Activated T-cell treated with anti-CD3 and anti-CD28 coated beads, Interleukin-2, amount 50 U/mL, for 72 hours (primary cell): ENCODE results near the gene TSPAN18. TPM values are rescaled to one million over a fixed set of nuclear protein-coding genes. Genes with fewer than 3 reads are reported as not detected.

Source experiments
- ATAC-seq, 2 donors: fragments of 150-1000 bp; cut with Tn5 transposase; replicated peaks in 1 of 2; 2 replicates each; pipeline ENCODE4 v1.10.0; 2021; ENCODE audit warnings: moderate library complexity in 2 of 2, mild to moderate bottlenecking in 1 of 2
- DNase-seq, 2 donors: peaks; one replicate each; pipeline ENCODE4 v3.0.0; 2021 to 2022; ENCODE audit warnings: mixed read lengths in 1 of 2
- H3K27ac Mint-ChIP-seq: one replicate; pipeline ENCODE4 v1.8.0; 2022; ENCODE audit warnings: mild to moderate bottlenecking, moderate library complexity, mixed read lengths
- H3K27me3 Mint-ChIP-seq: one replicate; pipeline ENCODE4 v1.8.0; 2022; ENCODE audit warnings: low read depth, mixed read lengths
- H3K36me3 Mint-ChIP-seq, 2 donors: one replicate each; pipeline ENCODE4 v1.8.0; 2022; ENCODE audit warnings: mixed read lengths in 2 of 2, mild to moderate bottlenecking in 1 of 2; ENCODE audit not compliant: insufficient read depth in 2 of 2
- H3K4me1 Mint-ChIP-seq: one replicate; pipeline ENCODE4 v1.8.0; 2022; ENCODE audit warnings: low read depth, mixed read lengths
- H3K4me3 Mint-ChIP-seq, 2 donors: one replicate each; pipeline ENCODE4 v1.8.0; 2022; ENCODE audit warnings: mild to moderate bottlenecking in 2 of 2, mixed read lengths in 2 of 2, moderate library complexity in 2 of 2
- H3K9me3 Mint-ChIP-seq, 2 donors: one replicate each; pipeline ENCODE4 v1.8.0; 2022; ENCODE audit warnings: mixed read lengths in 2 of 2
- total RNA-seq, 2 donors: library from RNA; stranded (reverse); gene quantifications; one replicate each; pipeline ENCODE4 v1.2.3, GENCODE V29; 2022

Gene TSPAN18
- total RNA-seq, 2 donors from 2014 or later, result 1.3 to 1.8 TPM

GRCh38 chr11:44840085-44840478, 113.3 kb downstream of the TSPAN18 start:
- DNase-seq, result no peak
- Mint-ChIP-seq H3K36me3 (peaks cover 9 to 10% of the 10 kb centered on the region in 2 donors), H3K4me1 (no peaks in the 10 kb centered on the region), H3K9me3 (peaks cover 2 to 9% of the 10 kb centered on the region in 2 donors), H3K27ac (no peak overlapping the region), H3K27me3 (no peaks in the 10 kb centered on the region), H3K4me3 (no peak overlapping the region)
- ATAC-seq, result no peak

GRCh38 chr11:44840521-44841251, 113.9 kb downstream of the TSPAN18 start:
- no peak for DNase-seq
- ATAC-seq, result no peak
- Mint-ChIP-seq H3K9me3 (peaks cover 2 to 11% of the 10 kb centered on the region in 2 donors), H3K27ac (no peak overlapping the region), H3K27me3 (no peaks in the 10 kb centered on the region), H3K4me1 (no peaks in the 10 kb centered on the region), H3K36me3 (peaks cover 12 to 13% of the 10 kb centered on the region in 2 donors), H3K4me3 (no peak overlapping the region)

GRCh38 chr11:44842220-44842619, 115.5 kb downstream of the TSPAN18 start:
- Mint-ChIP-seq H3K36me3 (peaks cover 14 to 19% of the 10 kb centered on the region in 2 donors), H3K27ac (no peak overlapping the region), H3K4me3 (no peak overlapping the region), H3K27me3 (no peaks in the 10 kb centered on the region), H3K9me3 (peaks cover 2 to 14% of the 10 kb centered on the region in 2 donors), H3K4me1 (no peaks in the 10 kb centered on the region)
- DNase-seq, result no peak
- no peak for ATAC-seq

GRCh38 chr11:44846852-44847251, 120.1 kb downstream of the TSPAN18 start:
- Mint-ChIP-seq H3K4me3 (no peak overlapping the region), H3K27me3 (peaks cover 7% of the 10 kb centered on the region), H3K4me1 (no peaks in the 10 kb centered on the region), H3K9me3 (peaks cover 2 to 14% of the 10 kb centered on the region in 2 donors), H3K27ac (no peak overlapping the region), H3K36me3 (peaks cover 13 to 17% of the 10 kb centered on the region in 2 donors)
- ATAC-seq, result no peak
- no peak for DNase-seq

- no peaks in the 10 kb centered on the region for H3K4me1 Mint-ChIP-seq
- peaks cover 2 to 13% of the 10 kb centered on the region in 2 donors for H3K9me3 Mint-ChIP-seq
- H3K36me3 Mint-ChIP-seq, result peaks cover 13 to 17% of the 10 kb centered on the region in 2 donors
- ATAC-seq (no peak), DNase-seq (no peak)
- no peak overlapping the region for H3K4me3 Mint-ChIP-seq
- H3K27ac Mint-ChIP-seq, result no peak overlapping the region
- H3K27me3 Mint-ChIP-seq, result peaks cover 11% of the 10 kb centered on the region
Measured at GRCh38 chr11:44847316-44847715, 120.6 kb downstream of the TSPAN18 start.

GRCh38 chr11:44848203-44848962, 121.6 kb downstream of the TSPAN18 start:
- Mint-ChIP-seq H3K27me3 (peaks cover 21% of the 10 kb centered on the region), H3K36me3 (peaks cover 11 to 14% of the 10 kb centered on the region in 2 donors), H3K4me3 (no peak overlapping the region), H3K27ac (no peak overlapping the region), H3K9me3 (peaks cover 2 to 7% of the 10 kb centered on the region in 2 donors), H3K4me1 (no peaks in the 10 kb centered on the region)
- ATAC-seq (no peak), DNase-seq (no peak)

GRCh38 chr11:44848963-44849350, 122.2 kb downstream of the TSPAN18 start:
- DNase-seq (no peak), ATAC-seq (no peak)
- Mint-ChIP-seq H3K27ac (no peak overlapping the region), H3K27me3 (peaks cover 24% of the 10 kb centered on the region), H3K36me3 (peaks cover 11 to 14% of the 10 kb centered on the region in 2 donors), H3K9me3 (peaks cover 0 to 5% of the 10 kb centered on the region in 2 donors), H3K4me1 (no peaks in the 10 kb centered on the region), H3K4me3 (no peak overlapping the region)

GRCh38 chr11:44849424-44849823, 122.7 kb downstream of the TSPAN18 start:
- DNase-seq, result no peak
- peaks cover 0 to 5% of the 10 kb centered on the region in 2 donors for H3K9me3 Mint-ChIP-seq
- H3K36me3 Mint-ChIP-seq, result peaks cover 9 to 14% of the 10 kb centered on the region in 2 donors
- no peak overlapping the region for H3K4me3 Mint-ChIP-seq
- no peak for ATAC-seq
- H3K27ac Mint-ChIP-seq, result no peak overlapping the region
- H3K4me1 Mint-ChIP-seq, result no peaks in the 10 kb centered on the region
- peaks cover 24% of the 10 kb centered on the region for H3K27me3 Mint-ChIP-seq

- DNase-seq (no peak), ATAC-seq (no peak)
- peaks cover 0 to 5% of the 10 kb centered on the region in 2 donors for H3K9me3 Mint-ChIP-seq
- no peak overlapping the region for H3K27ac Mint-ChIP-seq
- H3K4me3 Mint-ChIP-seq, result no peak overlapping the region
- H3K4me1 Mint-ChIP-seq, result peaks cover 4% of the 10 kb centered on the region
- H3K27me3 Mint-ChIP-seq, result peaks cover 24% of the 10 kb centered on the region
- H3K36me3 Mint-ChIP-seq, result peaks cover 9 to 11% of the 10 kb centered on the region in 2 donors
Measured at GRCh38 chr11:44849922-44850321, 123.2 kb downstream of the TSPAN18 start.

- H3K4me1 Mint-ChIP-seq, result peaks cover 20% of the 10 kb centered on the region
- peaks cover 29% of the 10 kb centered on the region for H3K27me3 Mint-ChIP-seq
- no peak for ATAC-seq
- H3K4me3 Mint-ChIP-seq, result no peak overlapping the region
- no peak for DNase-seq
- H3K27ac Mint-ChIP-seq, result no peak overlapping the region
- H3K9me3 Mint-ChIP-seq, result peaks cover 0 to 3% of the 10 kb centered on the region in 2 donors
- H3K36me3 Mint-ChIP-seq, result peaks cover 3 to 5% of the 10 kb centered on the region in 2 donors
Measured at GRCh38 chr11:44851496-44851895, 124.7 kb downstream of the TSPAN18 start.

- Mint-ChIP-seq H3K4me1 (peaks cover 20% of the 10 kb centered on the region), H3K9me3 (no peaks in the 10 kb centered on the region), H3K27me3 (peaks cover 37% of the 10 kb centered on the region), H3K4me3 (no peak overlapping the region), H3K36me3 (peaks cover 0 to 1% of the 10 kb centered on the region in 2 donors), H3K27ac (no peak overlapping the region)
- DNase-seq (no peak), ATAC-seq (no peak)
Measured at GRCh38 chr11:44852159-44852747, 125.5 kb downstream of the TSPAN18 start.

- no peaks in the 10 kb centered on the region for H3K9me3 Mint-ChIP-seq
- H3K27ac Mint-ChIP-seq, result no peak overlapping the region
- H3K27me3 Mint-ChIP-seq, result peaks cover 44% of the 10 kb centered on the region
- no peak overlapping the region for H3K4me3 Mint-ChIP-seq
- peaks cover 20% of the 10 kb centered on the region for H3K4me1 Mint-ChIP-seq
- DNase-seq, result no peak
- no peaks in the 10 kb centered on the region for H3K36me3 Mint-ChIP-seq
- ATAC-seq, result no peak
Measured at GRCh38 chr11:44852952-44853351, 126.2 kb downstream of the TSPAN18 start.

- DNase-seq (no peak), ATAC-seq (no peak)
- H3K4me3 Mint-ChIP-seq, result no peak overlapping the region
- peaks cover 51% of the 10 kb centered on the region for H3K27me3 Mint-ChIP-seq
- no peak overlapping the region for H3K27ac Mint-ChIP-seq
- no peaks in the 10 kb centered on the region for H3K9me3 Mint-ChIP-seq
- peaks cover 20% of the 10 kb centered on the region for H3K4me1 Mint-ChIP-seq
- H3K36me3 Mint-ChIP-seq, result no peaks in the 10 kb centered on the region
Measured at GRCh38 chr11:44853666-44854065, 126.9 kb downstream of the TSPAN18 start.
